Astrocyte (in vitro differentiated cells and primary cell): ENCODE results near the gene PSME1. TPM values are rescaled to one million over a fixed set of nuclear protein-coding genes. Genes with fewer than 3 reads are reported as not detected.

Experiments used
- DNase-seq: peaks from one replicate; pipeline ENCODE4 v3.0.0-alpha.2; 2010; ENCODE audit warnings: low read depth
- FAIRE-seq: peaks from 2 replicates; lab custom pipeline; 2011; peaks lifted over from hg19 to GRCh38; lab: Jason Lieb, UNC
- H2AFZ ChIP-seq: 2 replicates; pipeline ENCODE4 v1.6.0; 2012; ENCODE audit warnings: low read depth, low read length, inconsistent platforms
- H3K27ac ChIP-seq: 2 replicates; pipeline ENCODE4 v1.5.1; 2011; ENCODE audit warnings: low read depth, low read length, inconsistent platforms
- H3K27me3 ChIP-seq: 2 replicates; pipeline ENCODE4 v1.6.0; 2011; ENCODE audit warnings: low read length, inconsistent platforms; ENCODE audit not compliant: insufficient read depth
- H3K36me3 ChIP-seq: 2 replicates; pipeline ENCODE4 v1.5.1; 2011; ENCODE audit warnings: low read length, inconsistent platforms; ENCODE audit not compliant: insufficient read depth
- H3K4me1 ChIP-seq: 2 replicates; pipeline ENCODE4 v1.5.1; 2011; ENCODE audit warnings: low read length, inconsistent platforms; ENCODE audit not compliant: insufficient read depth
- H3K4me2 ChIP-seq: 2 replicates; pipeline ENCODE4 v1.6.0; 2012; ENCODE audit warnings: low read length, inconsistent platforms
- H3K4me3 ChIP-seq: 2 replicates; pipeline ENCODE4 v1.5.1; 2011; ENCODE audit warnings: low read depth, mild to moderate bottlenecking, low read length, inconsistent platforms; ENCODE audit not compliant: insufficient read depth
- H3K79me2 ChIP-seq: 2 replicates; pipeline ENCODE4 v1.6.0; 2012; ENCODE audit warnings: mild to moderate bottlenecking, low read length, inconsistent platforms; ENCODE audit not compliant: insufficient read depth
- H3K9ac ChIP-seq: 2 replicates; pipeline ENCODE4 v1.6.0; 2012; ENCODE audit warnings: mild to moderate bottlenecking, low read length, inconsistent platforms
- H3K9me3 ChIP-seq: 2 replicates; pipeline ENCODE4 v1.5.1; 2012; ENCODE audit warnings: low read depth, mild to moderate bottlenecking, low read length, inconsistent platforms; ENCODE audit not compliant: insufficient read depth
- H4K20me1 ChIP-seq: 2 replicates; pipeline ENCODE4 v1.6.0; 2012; ENCODE audit warnings: low read length, inconsistent platforms; ENCODE audit not compliant: insufficient read depth
- H3K27ac Mint-ChIP-seq: one replicate; pipeline ENCODE4 v1.8.0; 2021; ENCODE audit warnings: mild to moderate bottlenecking, mixed read lengths; ENCODE audit not compliant: unreplicated experiment
- H3K27me3 Mint-ChIP-seq: one replicate; pipeline ENCODE4 v1.8.0; 2021; ENCODE audit warnings: low read depth, mixed read lengths; ENCODE audit not compliant: unreplicated experiment
- H3K36me3 Mint-ChIP-seq: one replicate; pipeline ENCODE4 v1.8.0; 2021; ENCODE audit warnings: low read depth, mixed read lengths; ENCODE audit not compliant: unreplicated experiment
- H3K4me1 Mint-ChIP-seq: one replicate; pipeline ENCODE4 v1.8.0; 2021; ENCODE audit warnings: low read depth, mixed read lengths; ENCODE audit not compliant: unreplicated experiment
- H3K4me3 Mint-ChIP-seq: one replicate; pipeline ENCODE4 v1.8.0; 2021; ENCODE audit warnings: mild to moderate bottlenecking, moderate library complexity, mixed read lengths; ENCODE audit not compliant: unreplicated experiment
- H3K9me3 Mint-ChIP-seq: one replicate; pipeline ENCODE4 v1.8.0; 2021; ENCODE audit warnings: mild to moderate bottlenecking, mixed read lengths; ENCODE audit not compliant: unreplicated experiment
- CTCF ChIP-seq: IDR thresholded peaks from 2 replicates; pipeline ENCODE4 v1.5.1; 2011; ENCODE audit warnings: low read depth, mild to moderate bottlenecking, inconsistent platforms, low read length, moderate library complexity; ENCODE audit not compliant: insufficient read depth
- EZH2 ChIP-seq: IDR thresholded peaks from 2 replicates; pipeline ENCODE4 v1.6.1; 2012; ENCODE audit warnings: mild to moderate bottlenecking, low read length, inconsistent platforms; ENCODE audit not compliant: insufficient read depth
- total RNA-seq: library from RNA; stranded (reverse); gene quantifications from 2 replicates; pipeline ENCODE4 v1.2.1, GENCODE V29; 2021

PSME1 gene
- total RNA-seq, 1 donor from 2014 or later = 122 TPM

GRCh38 chr14:24145690-24146452 lies 9.9 kb downstream of the PSME1 start:
- Mint-ChIP-seq H3K4me1 (peaks cover 30% of the 10 kb centered on the region), H3K27me3 (no peaks in the 10 kb centered on the region), H3K9me3 (no peaks in the 10 kb centered on the region), H3K27ac (peak overlapping the region; percentile 88), H3K4me3 (peak overlapping the region; percentile 96), H3K36me3 (no peaks in the 10 kb centered on the region)
- Histone ChIP-seq H3K9ac (peak overlapping the region; percentile 87), H3K36me3 (peaks cover 19% of the 10 kb centered on the region), H3K27ac (peak overlapping the region; percentile 83), H3K4me3 (peak overlapping the region; percentile 93), H3K79me2 (peaks cover 56% of the 10 kb centered on the region), H3K27me3 (no peaks in the 10 kb centered on the region), H4K20me1 (peaks cover 31% of the 10 kb centered on the region), H3K4me1 (peaks cover 31% of the 10 kb centered on the region), H3K9me3 (no peaks in the 10 kb centered on the region), H3K4me2 (peak overlapping the region; percentile 96), H2AFZ (peak overlapping the region; percentile 76)
- TF ChIP-seq EZH2 (no peak), CTCF (no peak)
- FAIRE-seq (no peak), DNase-seq (peak; percentile 69)

- Histone ChIP-seq H3K79me2 (peaks cover 55% of the 10 kb centered on the region), H3K4me1 (peaks cover 31% of the 10 kb centered on the region), H3K36me3 (peaks cover 24% of the 10 kb centered on the region), H3K4me2 (peak within 1 kb of the TSS; percentile 96), H2AFZ (peak within 1 kb of the TSS; percentile 79), H3K9me3 (no peaks in the 10 kb centered on the region), H3K27me3 (no peaks in the 10 kb centered on the region), H3K4me3 (peak within 1 kb of the TSS; percentile 93), H4K20me1 (peaks cover 36% of the 10 kb centered on the region), H3K9ac (peak within 1 kb of the TSS; percentile 87), H3K27ac (peak within 1 kb of the TSS; percentile 83)
- Mint-ChIP-seq H3K27ac (peak within 1 kb of the TSS; percentile 88), H3K4me1 (peaks cover 30% of the 10 kb centered on the region), H3K27me3 (no peaks in the 10 kb centered on the region), H3K36me3 (no peaks in the 10 kb centered on the region), H3K9me3 (no peaks in the 10 kb centered on the region), H3K4me3 (peak within 1 kb of the TSS; percentile 96)
- FAIRE-seq = no peak
- DNase-seq = peak; percentile 94
- TF ChIP-seq CTCF = no peak
- no peak for TF ChIP-seq EZH2
Measured at GRCh38 chr14:24146453-24146977, 10.5 kb downstream of the PSME1 start, which contains the start of gene PSME2. Gene PSME2, minus strand, starts transcription at chr14:24146610. Its CDS starts 29 bp downstream, at chr14:24146581.
